Measurements from ENCODE around the gene SPG7.

Gene SPG7

DNA sequence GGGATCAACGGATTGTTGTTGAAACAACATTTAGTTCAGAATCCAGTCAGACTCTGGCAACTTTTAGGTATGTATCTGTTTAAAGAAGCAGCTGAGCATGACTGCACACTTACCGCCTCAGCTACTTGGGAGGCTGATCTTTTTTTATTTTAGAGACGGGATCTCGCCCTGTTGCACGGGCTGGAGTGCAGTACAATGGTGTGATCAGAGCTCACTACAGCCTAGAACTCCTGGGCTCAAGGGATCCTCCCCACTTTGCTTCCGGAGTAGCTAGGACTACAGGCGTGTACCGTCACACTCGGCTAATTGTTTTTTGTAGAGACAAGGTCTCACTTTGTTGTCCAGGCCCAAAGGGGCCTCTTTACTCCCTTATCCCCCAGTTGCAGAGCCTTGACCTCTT lies 2.3 kb downstream of the SPG7 start:
- no peak for DNase-seq (ENCODE audit: extremely low read depth in 1 of 2, low read depth in 1 of 2)

DNA sequence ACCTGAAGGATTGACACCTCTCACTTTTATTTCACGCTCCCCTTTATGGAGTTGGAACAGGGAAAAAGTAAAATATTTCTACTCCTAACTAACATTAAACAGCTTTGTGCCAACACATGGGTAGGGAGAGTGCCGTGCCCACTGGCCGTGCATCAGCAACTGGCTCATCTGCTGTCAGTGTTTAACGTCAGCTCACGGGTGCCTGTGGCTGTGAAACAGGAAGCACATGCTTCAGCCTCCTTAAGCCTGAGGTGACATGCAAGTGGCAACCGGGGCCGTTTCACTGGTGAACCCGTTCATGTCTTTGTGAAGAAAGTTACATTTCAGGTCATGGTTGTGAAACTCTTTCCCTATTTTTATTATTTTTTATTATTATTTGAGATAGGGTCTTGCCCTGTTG lies 3.2 kb downstream of the SPG7 start:
- DNase-seq (ENCODE audit: extremely low read depth in 1 of 2, low read depth in 1 of 2) = no peak

- no peak for DNase-seq (ENCODE audit: extremely low read depth in 1 of 2, low read depth in 1 of 2)
These were observed 4.2 kb downstream of the SPG7 start for GRCh38 chr16:89512453-89512852.

DNA sequence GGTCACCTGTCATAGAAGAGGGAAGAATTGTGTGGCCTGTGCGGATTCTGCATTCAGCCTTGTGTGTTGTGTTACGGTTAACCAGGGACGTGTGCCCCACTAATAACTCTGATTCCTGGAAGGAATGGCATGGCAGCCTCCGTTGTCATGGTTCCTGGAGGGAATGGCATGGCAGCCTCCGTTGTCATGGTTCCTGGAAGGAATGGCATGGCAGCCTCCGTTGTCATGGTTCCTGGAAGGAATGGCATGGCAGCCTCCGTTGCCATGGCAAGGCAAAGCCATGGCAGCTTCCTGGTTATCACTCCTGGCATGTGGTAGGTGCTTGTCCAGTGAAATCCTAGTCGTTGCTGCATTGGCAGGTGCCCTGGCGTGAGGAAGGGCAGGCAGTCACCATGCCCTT lies 8.9 kb downstream of the SPG7 start:
- DNase-seq (ENCODE audit: extremely low read depth in 1 of 2, low read depth in 1 of 2) = no peak

DNA sequence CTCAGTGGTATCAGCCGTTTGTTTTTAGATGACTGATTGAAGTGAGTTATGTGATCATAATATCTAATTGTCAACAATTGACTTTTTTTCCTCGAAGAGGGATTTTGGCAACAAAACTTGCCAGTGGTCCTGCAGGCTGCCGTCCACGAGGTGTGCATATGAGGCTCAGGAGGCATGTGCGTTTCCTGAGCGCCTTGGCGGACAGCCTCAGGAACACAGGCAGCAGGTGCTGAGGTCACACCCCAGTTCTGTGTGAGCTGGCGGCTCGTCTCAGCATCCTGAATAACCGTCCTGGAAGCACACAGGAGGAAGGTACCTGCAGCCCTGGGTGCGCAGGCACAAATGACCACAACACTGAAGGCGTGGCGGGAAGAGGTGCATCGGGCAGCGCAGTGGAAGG lies 11.7 kb downstream of the SPG7 start:
- no peak for DNase-seq (ENCODE audit: extremely low read depth in 1 of 2, low read depth in 1 of 2)

- no peak for DNase-seq (ENCODE audit: extremely low read depth in 1 of 2, low read depth in 1 of 2)
These were observed 14.1 kb downstream of the SPG7 start for GRCh38 chr16:89522287-89522686.

- DNase-seq (ENCODE audit: extremely low read depth in 1 of 2, low read depth in 1 of 2) = no peak
These were observed 15.6 kb downstream of the SPG7 start for GRCh38 chr16:89523680-89524344.

GRCh38 chr16:89525146-89525913 lies 17.1 kb downstream of the SPG7 start:
- no peak for DNase-seq (ENCODE audit: extremely low read depth in 1 of 2, low read depth in 1 of 2)

- no peak for DNase-seq (ENCODE audit: extremely low read depth in 1 of 2, low read depth in 1 of 2)
These were observed 20.9 kb downstream of the SPG7 start for GRCh38 chr16:89529097-89529496.

GRCh38 chr16:89530401-89531381 lies 22.5 kb downstream of the SPG7 start:
- DNase-seq (ENCODE audit: extremely low read depth in 1 of 2, low read depth in 1 of 2) = no peak

GRCh38 chr16:89531821-89532526 lies 23.8 kb downstream of the SPG7 start:
- no peak for DNase-seq (ENCODE audit: extremely low read depth in 1 of 2, low read depth in 1 of 2)

DNA sequence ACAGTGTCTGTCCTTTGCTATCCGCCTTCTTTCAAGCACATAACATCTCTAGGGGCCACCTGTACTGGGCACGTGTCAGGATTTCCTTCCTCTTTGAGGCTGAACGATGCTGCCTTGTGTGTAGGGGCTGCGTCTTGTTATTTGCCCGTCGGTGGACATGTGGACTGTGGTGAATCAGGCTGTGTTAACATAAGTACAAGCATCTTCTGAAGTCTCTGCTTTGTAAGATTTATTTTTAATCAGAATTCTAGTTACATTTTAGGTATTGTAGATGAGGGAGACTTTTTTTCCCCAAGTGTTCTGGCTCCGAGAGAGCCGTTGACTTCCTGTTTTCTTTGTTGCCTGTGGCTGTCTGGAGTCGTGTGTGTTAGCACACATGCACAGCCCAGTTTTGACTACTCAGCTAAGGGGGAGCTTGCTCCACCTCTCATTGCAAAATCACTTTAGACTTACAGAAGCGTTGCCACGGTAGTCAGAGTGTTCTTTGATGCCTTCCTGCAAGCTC lies 26.1 kb downstream of the SPG7 start:
- DNase-seq (ENCODE audit: extremely low read depth in 1 of 2, low read depth in 1 of 2) = no peak

GRCh38 chr16:89536371-89536770 lies 28.2 kb downstream of the SPG7 start:
- DNase-seq (ENCODE audit: extremely low read depth in 1 of 2, low read depth in 1 of 2) = no peak

DNA sequence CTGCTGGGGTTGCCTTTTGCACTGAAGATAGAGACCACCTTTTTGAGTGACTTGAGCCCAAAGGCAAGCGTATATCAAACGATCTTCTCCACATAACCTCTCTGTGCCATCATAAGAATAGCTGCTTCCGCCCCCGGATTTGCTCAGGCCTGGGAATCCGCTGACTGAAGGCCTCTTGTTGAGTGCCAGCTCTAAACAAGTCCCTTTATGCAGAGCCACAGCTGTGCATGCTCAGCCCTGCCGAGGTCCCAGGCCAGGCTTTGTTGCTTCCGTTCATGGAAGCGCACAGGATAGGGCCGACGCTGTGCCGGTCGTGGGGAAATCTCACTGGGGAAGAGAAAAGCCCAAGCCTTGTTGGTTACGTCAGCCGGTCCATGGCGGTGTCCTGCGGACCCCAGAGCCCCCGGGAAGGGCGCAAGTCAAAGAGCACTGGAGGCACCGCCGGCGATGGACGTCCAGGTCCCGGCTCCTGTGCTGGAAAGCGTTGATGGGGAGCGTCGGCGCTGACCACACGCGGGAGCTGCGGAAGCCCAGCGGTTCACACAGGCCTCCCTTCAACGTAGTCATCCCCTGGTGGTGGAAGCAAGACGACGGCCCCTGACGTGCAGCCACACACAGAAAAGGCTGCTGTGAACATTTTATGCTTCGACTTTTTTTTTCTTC lies 28.8 kb downstream of the SPG7 start:
- no peak for DNase-seq (ENCODE audit: extremely low read depth in 1 of 2, low read depth in 1 of 2)

DNA sequence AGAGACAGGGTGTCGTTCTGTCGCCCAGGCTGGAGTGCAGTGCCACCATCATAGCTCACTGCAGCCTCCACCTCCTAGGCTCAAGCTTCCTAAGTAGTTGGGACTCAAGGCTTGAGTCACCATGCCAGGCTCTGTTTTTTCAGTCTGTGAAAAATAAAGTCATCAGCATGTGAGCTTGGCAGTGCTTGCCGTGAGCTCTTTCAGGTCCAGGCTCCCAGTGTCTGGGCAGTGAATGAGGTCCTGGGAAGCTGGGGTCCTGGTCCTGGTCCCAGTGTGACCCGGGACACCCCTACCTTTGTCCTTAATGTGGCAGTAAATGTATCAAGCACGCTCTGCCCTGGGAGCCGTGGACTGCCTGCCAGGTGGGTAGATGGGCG lies 29.3 kb downstream of the SPG7 start:
- DNase-seq (ENCODE audit: extremely low read depth in 1 of 2, low read depth in 1 of 2) = no peak

DNA sequence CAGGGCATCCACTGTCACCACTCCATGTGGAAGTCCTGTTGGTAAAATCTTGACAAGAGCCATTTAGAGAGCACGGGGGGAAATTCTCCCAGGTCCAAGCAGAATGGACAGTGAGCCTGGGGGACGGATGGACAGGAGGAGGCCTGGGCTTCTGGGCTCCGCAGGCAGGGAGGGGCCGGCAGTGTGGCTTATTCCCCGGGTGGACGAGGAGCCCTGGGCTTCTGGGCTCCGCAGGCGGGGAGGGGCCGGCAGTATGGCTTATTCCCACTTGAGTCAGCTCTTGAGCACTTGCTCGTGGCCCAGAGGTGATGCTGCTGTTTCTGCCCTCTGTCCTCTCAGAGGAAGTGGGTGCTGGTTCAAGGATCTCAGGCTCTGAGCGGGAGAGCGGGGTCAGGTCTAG lies 30.1 kb downstream of the SPG7 start:
- DNase-seq (ENCODE audit: extremely low read depth in 1 of 2, low read depth in 1 of 2) = no peak

DNA sequence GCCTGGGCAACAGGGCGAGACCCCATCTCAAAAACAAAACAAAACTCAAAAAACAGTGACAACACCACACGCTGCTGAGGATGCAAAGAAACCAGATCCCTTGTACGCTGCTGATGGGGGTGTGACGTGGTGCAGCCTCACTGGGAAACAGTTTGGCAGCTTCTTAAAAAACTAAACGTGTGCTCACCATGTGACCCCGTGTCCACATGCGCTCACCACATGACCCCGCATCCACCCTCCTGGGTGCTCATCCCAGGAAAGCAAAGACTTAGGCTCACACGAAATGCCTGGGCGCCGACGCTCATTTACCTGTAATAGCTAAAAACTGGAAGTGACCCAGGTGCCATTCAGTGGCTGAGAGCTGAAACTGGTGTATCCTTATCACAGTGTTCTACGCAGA lies 32.4 kb downstream of the SPG7 start:
- no peak for DNase-seq (ENCODE audit: extremely low read depth in 1 of 2, low read depth in 1 of 2)

GRCh38 chr16:89541792-89542191 lies 33.6 kb downstream of the SPG7 start:
- no peak for DNase-seq (ENCODE audit: extremely low read depth in 1 of 2, low read depth in 1 of 2)

DNA sequence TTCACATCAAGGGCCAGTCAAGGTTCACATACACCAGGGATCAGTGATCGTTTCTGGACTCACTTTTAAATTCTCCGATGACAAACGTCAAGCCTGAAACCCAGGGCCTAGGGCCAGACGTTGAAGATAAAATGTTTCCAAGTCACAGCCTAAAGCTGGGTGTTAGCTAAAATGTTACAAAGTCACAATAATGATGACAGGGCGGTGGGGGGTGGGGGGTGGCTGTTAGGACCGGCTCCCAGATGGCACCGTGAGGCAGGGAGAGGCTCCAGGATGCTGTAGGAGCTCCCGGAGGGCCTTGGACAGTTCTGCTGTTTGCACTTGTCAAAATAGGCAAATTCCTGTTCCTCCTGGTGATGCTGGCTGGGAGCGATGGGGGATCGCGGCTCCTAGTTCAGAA lies 35.9 kb downstream of the SPG7 start:
- DNase-seq (ENCODE audit: extremely low read depth in 1 of 2, low read depth in 1 of 2) = no peak

- no peak for DNase-seq (ENCODE audit: extremely low read depth in 1 of 2, low read depth in 1 of 2)
These were observed 36.5 kb downstream of the SPG7 start for GRCh38 chr16:89544713-89545043.

All from stimulated activated CD8-positive, alpha-beta memory T cell treated with anti-CD3 and anti-CD28 coated beads, Interleukin-7, amount 100 ng/mL, for 48 hours (primary cell).